Measurements from ENCODE around the gene DNMT3A.
A peak's percentile ranks its signal among the peaks of the same experiment; 100 is the strongest.

The DNMT3A gene

DNA sequence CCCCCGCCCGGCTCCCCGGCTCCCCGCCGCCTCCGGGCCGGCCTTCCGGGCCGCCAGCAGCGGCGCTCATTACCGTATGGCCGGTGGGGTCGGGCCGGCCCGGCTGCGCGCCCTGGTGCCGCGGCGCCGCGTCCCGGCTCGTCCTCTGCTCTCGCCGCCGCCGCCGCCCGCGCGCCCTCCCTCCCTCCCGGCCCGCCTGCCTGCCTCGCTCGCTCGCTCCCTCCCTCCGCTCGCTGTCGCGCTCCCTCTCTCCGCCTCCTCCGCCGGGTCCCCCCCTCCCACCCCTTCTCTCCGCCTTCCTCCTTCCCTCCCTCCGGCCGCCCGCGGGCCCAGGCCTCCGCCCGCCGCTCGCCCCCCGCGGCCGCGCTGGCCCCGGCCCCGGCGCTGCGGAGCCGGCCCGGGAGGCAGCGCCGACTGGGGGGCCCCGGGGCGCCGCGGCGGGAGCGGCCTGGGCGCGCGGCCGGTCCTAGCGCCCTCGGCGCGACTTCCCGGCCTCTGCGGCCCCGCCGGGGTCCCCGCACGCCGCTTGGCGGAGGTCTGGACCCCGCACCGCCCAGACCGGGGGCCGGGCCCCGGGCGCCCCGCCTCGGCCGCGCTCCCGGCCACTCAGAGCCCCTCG, at the start of gene DNMT3A:
TSS of gene DNMT3A (minus strand) at position 173 of the 619 bp plus-strand sequence. CDS start 27,941 bp downstream, outside the sequence.
- peak; percentile 90 for DNase-seq

DNA sequence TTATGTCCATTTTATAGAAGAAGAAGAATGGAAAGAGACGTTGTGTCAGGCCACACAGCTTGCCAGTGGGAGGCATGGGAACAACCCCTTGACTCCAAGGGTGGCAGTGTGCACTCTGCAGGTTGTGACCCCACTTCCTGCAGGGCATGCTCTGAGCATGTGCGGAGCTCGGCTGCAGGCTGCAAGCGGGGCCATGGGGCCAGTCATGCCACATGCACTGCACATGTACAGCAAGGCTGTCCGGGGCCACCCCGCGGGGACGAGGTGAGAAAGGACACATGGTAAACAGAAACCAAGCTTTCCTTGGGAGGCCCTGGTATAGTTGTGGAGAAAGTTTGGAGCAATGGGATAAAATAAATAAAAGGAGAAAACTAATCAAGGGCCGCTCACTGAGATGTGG, 47.4 kb upstream of the DNMT3A start:
- DNase-seq: no peak

DNA sequence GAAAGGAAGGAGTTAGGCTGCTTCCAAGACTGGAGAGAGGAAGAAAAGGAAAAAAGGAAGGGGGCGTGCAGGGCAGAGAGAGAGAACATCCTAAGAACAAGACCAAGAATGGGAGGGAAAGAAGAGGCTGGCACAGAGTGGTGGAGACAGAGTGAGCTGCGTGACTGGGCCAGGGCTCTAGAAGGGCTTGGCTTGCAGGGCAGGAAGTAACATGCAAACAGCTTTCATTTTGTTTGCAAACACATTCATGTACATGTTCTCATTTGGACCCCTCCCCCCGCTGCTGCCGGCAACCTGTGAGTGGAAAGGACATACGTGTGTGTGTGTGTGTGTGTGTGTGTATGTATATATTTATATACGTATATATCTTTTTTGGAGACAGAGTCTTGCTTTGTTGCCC, 46.8 kb upstream of the DNMT3A start:
- DNase-seq: no peak

DNA sequence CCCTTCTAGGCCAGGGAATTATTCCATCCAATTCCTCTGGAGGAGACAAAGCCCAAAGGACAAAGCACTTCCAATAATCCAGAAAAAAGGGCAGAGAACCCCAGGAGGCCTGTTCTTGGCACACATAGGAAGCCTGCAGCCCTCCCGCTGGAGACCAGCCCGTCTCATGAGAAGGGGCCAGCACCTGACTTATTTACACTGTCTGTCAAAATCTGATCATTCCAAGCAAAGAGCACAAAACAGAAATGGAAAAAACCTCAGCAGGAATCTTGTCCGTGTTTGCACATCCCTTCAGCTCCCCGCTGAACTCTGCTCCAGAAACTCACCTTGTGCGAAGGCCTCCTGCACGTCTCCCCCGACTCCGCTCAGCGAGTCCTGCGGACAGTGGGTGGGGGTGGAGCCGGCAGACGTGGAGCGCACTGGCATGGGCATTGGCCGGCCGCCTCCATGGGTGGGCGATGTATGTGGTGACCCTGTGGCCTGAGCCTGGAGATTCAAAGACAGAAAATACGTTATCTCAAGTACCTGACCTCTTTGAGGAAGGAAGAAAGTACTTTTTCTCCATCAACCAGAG, 46.2 kb upstream of the DNMT3A start:
- DNase-seq: no peak

DNA sequence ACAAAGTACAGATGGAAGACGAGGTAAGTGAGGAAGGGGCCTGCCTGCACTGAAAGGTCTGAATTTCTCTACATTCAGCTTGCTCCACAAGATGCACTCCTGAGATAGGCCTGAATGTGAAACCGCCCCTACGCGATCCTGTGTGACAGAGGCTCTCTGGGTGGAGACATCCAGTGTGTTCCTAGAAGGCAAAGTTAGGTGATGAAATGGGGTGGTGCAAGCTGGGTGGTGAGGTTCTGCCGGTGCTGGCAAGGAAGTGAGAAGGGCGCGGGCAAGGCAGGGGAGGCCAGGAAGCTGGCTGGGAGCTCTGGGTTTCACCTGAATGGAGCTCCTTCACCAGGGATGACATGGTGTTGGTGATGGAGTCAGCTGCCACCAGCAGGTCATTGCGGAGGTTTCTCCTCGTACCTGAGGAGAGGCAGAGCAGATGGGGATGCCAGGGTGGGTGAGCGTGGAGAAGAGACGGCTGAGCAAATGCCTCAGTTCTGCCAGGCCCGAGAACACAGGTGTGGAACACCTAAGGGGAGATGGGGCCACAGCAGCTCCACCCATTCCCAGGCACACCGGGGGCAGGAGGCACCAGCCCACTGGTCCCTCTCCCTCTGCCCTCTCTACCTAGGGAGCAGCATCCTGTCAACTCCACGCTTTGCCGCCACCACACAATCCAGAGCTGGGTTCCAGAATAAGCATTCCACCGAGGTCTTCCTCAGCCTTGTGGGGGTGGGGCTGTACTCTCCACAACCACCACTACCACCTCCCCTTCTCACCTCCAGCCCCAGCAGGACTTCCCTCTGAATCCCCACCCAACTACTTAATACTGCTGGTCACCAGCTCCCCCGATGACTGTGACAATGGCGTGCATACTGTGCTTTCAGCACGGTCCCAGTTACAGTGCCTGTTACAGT, 45.5 kb upstream of the DNMT3A start:
- DNase-seq: no peak

DNA sequence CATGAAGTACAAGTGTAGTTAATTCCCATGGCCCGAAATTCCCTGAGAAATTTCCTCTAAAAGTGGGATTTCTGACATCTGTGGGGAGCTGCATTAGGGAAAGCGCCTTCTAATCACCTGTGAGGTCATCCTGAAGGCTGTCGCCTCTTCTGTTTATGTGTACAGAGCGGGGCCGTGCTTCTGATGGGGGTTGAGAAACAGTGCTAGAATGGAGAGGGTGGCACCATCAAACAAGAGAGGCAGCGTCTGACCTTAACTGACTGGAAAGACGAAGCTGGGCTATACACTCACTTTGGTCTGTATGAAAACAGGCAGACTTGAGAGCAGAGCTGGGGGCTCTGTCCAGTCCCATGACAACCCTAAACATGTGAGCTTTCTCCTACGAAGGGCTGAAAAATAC, 44.2 kb upstream of the DNMT3A start:
- no peak for DNase-seq

DNA sequence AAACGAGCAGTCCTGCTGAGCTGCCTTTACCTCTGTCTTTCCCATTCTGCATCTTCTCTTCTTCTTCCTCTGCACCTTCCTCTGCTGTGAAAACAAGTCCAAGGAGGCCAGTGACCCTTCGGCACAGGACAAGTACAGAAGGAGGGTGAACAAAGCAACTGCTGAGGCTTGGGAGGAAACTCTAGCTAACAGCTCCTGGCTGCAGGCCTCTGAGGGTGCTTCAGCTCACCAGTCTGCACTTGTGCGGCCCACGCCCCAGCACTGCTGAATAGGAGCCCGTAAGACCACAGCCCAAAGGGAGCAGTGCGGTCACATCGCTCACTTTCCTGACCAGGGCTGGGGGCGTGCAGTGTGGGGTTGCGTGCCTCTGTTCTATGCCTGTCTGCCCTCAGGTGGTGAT, 42.1 kb upstream of the DNMT3A start:
- no peak for DNase-seq

DNA sequence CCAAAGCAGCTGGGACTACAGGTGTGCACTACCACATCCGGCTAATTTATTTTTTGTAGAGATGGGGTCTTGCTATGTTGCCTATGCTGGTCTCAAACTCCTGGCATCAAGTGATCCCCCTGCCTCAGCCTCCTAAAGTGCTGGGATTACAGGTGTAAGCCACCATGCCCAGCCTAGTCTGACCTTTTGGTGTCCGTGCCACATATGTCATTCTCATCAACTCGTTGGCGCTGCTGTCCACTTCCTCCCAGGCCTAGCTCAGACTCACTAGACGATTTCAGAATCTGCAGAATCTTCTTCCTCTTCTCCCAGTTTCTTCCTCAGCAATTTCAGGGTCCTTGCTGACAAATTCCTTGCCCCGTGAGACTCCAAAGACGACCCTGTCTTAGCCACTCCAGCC, 39.8 kb upstream of the DNMT3A start:
- no peak for DNase-seq

DNA sequence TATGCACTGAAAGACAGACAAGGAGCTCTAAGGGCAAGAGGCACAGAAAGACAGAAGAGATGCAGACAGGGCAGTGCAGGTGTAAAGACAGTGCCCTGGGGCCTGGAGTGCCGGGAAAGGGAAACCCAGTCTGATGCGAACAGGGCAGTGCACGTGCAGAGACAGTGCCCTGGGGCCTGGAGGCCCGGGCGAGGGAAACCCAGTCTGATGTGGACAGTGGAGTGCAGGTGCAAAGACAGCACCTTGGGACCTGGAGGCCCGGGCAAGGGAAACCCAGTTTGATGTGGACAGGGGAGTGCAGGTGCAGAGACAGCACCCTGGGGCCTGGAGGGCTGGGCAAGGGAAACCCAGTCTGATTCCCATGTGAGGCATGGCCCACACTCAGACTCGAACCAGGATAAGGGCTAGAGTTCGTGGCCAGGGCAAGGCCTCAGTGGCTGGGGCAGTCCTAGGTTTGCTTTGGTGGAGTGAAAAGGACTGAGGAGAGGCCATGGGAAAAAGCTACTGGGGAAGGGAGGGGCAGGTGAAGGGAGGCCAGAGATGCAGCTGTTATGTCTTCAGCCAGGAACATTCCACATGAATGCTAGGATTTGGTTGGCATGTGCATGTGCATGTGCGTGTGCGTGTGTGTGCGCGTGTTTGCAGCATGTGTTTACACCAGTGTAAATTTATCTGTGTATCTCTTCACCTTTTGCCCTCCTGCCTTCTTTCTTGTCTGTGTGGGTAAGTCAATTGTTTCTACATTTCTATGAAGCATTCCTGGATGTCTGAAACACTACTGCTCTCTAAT, 39.1 kb upstream of the DNMT3A start:
- peak; percentile 65 for DNase-seq

DNA sequence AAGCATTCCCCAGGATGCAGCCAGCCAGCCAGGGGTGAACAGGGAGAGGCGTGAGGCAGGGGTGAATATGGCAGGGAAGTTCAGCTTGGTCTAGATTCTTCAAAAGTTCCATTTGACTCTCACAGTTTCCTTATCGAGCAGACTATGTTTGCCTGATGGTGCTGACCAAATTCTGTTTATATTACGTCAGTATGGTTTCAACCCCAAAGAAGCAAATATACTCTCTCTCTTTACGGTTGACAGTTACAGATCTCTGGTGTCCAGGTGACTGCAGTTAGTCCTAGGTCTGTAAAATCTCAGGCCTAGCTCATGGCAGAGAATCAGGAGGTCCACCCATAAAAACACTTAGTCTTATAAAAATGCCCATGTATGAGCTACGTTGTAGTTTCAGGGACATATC, 38.3 kb upstream of the DNMT3A start:
- no peak for DNase-seq

DNA sequence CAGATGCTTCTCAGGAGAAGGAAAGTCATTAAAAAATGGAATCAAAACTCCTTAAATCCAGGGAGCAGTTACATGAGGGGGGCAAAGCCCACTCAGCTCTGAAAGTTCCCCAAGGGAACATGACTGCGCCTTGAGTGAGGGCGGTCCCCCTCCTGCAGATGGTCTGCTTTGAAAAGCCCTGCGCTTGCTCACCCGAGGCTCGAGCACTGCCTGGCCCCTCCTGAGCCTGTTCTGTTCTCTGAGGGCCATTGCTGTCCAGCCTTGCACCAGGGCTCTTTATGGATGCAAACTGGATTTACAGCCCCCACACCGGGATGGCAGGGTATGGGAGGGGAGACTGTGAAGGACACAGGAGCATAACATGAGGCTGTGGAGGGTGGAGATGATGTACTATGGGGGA, 37.8 kb upstream of the DNMT3A start:
- no peak for DNase-seq

DNA sequence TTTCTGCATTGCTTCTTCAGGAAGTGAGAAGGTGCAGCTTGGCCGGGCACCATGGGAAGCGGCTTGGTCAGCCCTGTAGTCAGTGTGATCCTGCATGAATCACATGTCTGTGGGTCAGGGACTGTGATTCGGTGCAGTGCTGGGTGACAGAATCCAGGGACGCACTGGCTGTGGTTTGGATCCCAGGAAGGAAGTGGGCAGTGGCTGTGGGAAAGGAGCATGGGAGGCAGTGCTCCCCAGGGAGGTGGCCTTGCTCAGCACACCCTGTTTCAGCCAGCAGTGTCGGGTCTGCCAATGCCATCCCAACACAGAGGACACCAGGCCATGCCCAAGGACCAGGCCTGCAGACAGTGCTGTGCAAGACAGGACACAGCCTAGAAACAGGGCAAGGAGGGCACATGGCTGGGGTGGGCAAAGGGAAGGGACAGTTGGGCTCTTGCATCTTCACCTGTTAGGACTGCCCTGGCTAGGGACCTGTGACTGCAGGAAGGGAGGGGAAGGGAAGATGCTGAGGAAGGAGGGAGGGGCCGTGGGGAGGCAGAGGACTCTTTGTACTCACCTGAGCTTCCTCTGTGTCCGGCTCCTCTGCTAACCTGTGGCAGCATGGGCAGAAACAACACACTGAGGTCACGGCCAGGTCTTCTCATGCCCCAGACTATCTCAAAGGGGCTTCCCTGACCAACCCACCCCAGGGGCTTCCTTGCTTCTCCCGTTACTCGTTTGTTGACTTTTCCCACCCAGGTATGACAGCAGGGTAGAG, 37.2 kb upstream of the DNMT3A start:
- DNase-seq: no peak

DNA sequence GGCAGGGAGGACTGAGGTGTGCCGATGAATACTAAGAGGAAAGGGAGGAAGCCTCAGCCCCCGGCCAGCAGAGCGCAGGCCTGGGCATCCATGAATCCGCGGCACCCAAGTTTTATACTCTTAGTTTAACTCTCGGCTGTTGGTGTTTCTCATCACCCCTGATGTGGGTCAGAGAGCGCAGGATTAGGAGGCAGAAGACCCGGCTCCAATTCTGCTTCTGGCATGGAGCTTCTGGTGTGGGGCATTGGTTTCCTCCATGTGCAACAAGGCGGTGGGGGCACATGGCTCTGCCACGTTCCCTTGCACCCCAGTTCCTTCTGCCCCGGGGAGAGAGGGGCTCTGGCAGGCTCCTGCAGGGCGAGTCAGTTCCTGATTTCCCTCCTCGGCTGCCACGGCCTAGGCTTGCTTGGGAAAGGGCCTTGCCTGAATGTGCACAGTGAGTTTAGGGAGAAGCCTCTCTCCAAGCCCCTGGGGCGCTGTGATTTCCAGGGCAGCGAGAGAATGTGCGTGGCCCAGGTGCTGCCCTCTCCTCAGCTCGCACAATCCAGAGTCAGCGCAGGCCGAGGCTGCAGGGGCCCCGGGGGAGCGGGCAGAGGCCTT, 36.2 kb upstream of the DNMT3A start:
- DNase-seq: no peak

DNA sequence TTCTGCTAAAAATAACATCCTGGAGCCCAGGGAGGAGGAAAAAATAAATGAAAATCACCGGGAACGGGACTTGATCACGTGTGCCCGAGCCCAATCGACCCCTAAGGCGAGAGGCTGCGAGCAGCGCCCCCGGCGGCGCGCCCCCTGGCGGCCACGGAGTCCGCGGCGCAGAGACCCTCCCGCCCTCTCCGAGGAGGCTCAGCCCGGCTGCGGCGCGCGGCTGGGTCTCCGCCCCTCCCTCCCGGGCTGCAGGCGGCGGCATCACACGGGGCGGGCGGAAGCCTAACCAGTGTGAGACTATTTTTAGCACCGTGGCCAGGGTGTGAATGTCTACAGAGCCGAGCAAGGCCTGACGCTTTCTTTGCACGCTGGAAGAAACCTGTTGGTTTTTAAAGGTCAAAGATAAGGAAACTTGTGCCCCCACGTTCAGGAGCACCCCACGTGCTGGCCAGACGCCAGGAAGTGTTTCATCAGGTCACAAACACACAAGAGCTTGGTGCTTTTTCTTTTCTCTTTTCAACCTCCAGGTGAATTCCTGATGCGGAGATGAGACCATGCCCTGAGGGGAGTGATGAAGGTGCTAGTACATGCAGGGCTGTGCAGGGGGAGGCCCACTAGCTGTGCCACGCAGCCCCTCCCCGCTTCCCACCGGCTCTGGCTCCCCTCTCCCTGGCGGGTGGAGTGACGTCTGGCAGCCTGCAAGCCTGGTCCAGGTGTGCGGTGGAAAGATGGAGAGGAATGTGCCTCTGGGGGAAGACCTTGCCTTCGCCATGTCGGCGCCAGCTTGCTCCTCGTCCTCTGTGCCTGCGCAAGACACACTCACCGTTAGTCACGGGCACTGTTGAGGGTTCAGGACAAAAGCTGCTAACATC, 35.3 kb upstream of the DNMT3A start:
- DNase-seq: peak; percentile 91

DNA sequence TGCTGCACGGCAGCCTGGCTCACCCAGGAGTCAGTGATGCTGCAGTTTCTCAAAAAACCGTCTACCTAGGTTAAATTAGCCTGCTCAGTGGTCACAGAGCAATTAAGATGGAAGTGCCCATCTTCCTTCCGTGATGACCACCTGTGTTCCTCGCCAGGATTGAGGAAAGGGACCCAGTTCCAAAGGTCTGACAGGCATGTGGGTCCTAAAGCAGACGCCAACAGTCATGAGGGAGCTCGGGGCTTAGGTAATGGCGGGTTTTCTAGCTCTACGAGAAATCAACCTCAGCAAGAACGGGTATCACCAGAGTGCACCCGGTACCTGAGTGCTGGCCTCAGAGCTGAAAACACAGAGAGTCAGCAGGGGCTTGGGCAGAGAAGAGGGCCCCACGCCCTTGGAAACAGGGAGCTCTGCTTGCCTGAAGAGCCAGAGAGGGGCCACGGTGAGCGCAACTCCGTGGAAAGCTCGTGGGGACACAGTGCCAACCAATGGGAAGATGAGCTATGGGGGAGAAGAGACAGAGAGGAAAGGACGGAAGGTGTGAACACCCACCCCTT, 34.3 kb upstream of the DNMT3A start:
- no peak for DNase-seq

DNA sequence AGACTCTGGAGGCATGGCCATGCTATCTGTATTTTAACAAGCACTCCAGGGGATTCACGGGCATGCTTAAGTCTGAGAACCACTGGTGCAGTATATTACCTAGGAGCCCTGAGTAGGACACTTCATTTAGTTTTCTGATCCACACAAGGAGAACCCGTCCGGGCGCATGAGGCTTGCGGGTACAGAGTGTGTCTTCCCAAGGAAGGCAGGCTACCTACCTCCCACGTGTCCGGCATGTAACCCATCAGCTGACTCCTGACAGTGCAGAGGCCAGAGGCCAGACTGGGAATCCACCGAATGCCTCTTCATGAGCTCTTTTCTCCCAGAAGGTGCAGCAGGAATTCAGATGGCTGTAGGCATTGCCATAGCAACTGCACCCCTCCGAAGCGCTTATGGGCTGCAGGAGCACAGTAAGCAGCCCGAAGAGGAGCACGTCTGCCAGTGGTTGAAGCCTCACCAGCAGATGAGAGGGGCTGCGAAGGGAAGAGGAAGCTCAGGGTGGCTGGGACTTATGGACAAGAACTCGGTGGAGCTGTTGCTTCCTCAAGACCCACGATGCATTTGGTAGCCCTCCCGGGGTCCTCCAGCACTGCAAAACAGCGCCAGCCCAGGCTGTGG, 33.8 kb upstream of the DNMT3A start:
- DNase-seq: no peak

DNA sequence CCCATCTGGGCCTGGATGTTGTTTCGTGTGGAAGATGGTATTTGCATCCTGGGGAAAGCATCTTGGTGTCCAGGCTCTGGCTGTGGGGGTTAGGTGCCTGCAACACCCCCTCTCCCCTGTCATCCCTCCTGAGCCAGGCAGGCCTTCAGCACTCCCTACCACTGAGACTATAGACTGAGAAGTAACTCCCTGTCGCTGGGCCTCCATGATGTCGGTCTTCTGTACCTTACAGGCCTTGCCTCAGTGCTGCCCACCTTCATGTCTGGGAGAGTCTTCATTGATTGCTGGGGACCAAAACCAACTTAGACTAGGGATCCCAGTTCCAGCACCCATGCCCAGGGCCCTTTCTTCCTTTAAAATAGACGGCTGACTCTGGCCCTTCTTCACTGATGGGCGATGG, 33.1 kb upstream of the DNMT3A start:
- no peak for DNase-seq

DNA sequence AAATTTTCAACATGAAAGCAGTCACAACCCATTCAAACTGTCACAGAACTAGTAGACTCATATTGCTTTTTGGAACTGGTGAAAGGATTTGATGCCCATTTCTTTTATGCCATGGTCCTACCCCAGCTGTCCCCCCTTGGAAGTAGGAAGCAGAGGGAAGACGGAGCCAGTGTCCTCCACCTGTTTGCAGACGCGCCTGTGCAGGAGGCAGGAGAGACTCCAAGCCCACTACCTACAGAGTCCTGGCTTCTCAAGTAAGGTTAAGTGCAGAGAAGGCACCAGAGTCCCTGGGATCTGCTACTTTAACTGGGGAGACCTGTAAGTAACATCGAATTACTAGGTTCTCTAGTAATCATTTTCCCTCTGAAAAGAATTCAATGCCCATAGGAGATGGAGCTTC, 32.7 kb upstream of the DNMT3A start:
- DNase-seq: no peak

DNA sequence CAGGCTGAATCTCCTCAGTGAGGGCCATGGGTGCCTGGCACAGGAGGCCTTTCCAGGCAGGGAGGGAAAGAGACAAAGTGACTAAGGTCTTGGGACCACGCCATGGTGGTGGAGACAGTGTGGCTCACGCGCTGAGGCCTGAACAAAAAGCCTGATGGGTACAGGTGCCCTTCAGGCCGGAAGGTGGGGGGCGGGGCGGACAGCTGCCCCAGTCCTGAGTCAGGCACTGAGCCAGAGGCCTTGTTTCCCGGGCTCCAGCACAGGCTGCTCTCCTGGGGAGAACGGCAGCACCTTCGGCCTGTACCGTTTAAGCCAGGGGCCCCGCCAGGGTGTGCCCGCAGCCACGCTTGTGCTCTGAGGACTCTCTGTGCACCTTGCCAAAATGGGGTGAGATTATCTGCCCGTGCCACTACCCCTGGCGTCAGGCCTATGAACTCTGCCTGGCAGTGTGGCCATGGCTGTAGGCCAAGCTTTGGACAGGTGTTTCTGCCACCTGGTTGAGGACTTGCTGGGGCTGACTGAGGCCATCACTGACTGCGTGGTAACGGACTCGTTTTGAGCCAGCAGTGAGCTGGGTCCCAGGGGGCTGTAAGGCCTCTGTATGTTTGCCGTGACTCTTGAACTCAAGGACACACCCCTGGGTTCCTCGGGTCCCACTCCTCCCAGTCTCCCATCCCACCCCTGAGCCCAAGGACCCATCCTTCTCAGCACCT, 31.7 kb upstream of the DNMT3A start:
- DNase-seq: no peak
